Activated naive CD4-positive, alpha-beta T cell treated with anti-CD3 and anti-CD28 coated beads for 36 hours (primary cell): ENCODE results near the gene LHFPL4. TPM values are rescaled to one million over a fixed set of nuclear protein-coding genes. Genes with fewer than 3 reads are reported as not detected.
"Not testable (repeated sequence)": the region's sequence is repeated elsewhere in the genome, so short reads cannot be mapped to it uniquely, and the experiment has no call there.

Experiments
- CTCF ChIA-PET: fragments of 350-600 bp; sonication (Branson Sonifier 250); formaldehyde crosslinking; loops from one replicate; lab custom pipeline; 2021; ENCODE audit warnings: antibody characterized with exemption; lab: Charles Lee
- DNase-seq: peaks from one replicate; pipeline ENCODE4 v3.0.0-alpha.2; 2020
- H3K27ac Mint-ChIP-seq: one replicate; pipeline ENCODE4 v1.8.0; 2021; ENCODE audit warnings: mild to moderate bottlenecking, mixed read lengths
- H3K27me3 Mint-ChIP-seq: one replicate; pipeline ENCODE4 v1.8.0; 2021; ENCODE audit warnings: low read depth, mixed read lengths
- H3K36me3 Mint-ChIP-seq: one replicate; pipeline ENCODE4 v1.8.0; 2021; ENCODE audit warnings: low read depth, mixed read lengths
- H3K4me1 Mint-ChIP-seq: one replicate; pipeline ENCODE4 v1.8.0; 2021; ENCODE audit warnings: low read depth, mixed read lengths
- H3K4me3 Mint-ChIP-seq: one replicate; pipeline ENCODE4 v1.8.0; 2021; ENCODE audit warnings: mild to moderate bottlenecking, moderate library complexity, mixed read lengths
- H3K9me3 Mint-ChIP-seq: one replicate; pipeline ENCODE4 v1.8.0; 2021; ENCODE audit warnings: mixed read lengths
- intact Hi-C: fragments of 100-400 bp; cut with micrococcal nuclease; formaldehyde crosslinking; loops from one replicate; pipeline ENCODE4 v1.15.1; 2023
- total RNA-seq, 2 experiments: library from RNA; stranded (reverse); gene quantifications; one replicate each; pipeline ENCODE4 v1.2.3, GENCODE V29; 2021

LHFPL4 gene
- total RNA-seq, 2 experiments from 2014 or later, result not detected

DNA sequence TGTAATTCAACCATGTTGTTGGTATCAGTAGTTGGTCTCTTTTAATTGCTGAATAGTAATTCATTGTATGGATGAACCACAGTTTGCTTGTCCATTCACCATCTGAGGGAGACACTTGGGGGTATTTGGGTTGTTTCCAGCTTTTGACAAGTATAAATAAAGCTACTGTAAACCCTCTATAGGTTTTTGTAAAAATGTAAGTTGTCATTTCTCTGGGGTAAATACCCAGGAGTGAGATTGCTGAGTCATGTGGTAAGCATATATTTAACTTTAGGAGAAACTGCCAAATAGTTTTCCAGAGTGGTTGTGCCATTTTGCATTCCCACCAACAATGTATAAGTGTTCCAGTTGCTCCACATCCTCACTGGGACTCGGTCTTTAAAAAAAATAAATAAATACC, 15.4 kb upstream of the LHFPL4 start:
- Mint-ChIP-seq H3K4me3 (no peak overlapping the region), H3K27ac (no peak overlapping the region), H3K4me1 (no peaks in the 10 kb centered on the region), H3K27me3 (peaks cover 15% of the 10 kb centered on the region), H3K36me3 (no peaks in the 10 kb centered on the region), H3K9me3 (peaks cover 12% of the 10 kb centered on the region)
- intact Hi-C loops, result no loop called here
- no peak for DNase-seq
- CTCF ChIA-PET, result no interaction called here

DNA sequence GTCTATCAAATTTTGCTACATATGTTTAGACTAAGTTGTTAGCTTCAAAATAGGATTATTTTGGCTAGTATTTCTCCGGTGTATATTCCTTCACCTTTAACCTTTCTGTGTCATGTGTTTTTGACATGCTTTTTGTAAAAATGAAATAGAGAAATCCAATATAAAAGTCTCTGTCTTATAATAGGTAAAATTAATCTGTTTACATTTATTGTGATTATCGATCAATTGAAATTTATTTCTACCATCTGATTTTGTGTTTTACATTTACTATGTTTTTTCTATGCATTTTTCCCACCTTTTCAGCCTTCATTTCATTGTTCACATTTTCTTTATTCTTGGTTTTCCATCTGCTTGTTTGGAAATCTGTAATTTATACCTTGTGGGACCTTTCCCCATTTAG, 11.7 kb upstream of the LHFPL4 start:
- H3K36me3 Mint-ChIP-seq, result no peaks in the 10 kb centered on the region
- no peak overlapping the region for H3K4me3 Mint-ChIP-seq
- H3K9me3 Mint-ChIP-seq, result peaks cover 16% of the 10 kb centered on the region
- H3K4me1 Mint-ChIP-seq, result no peaks in the 10 kb centered on the region
- DNase-seq, result no peak
- H3K27ac Mint-ChIP-seq, result no peak overlapping the region
- CTCF ChIA-PET, result no interaction called here
- intact Hi-C loops, result no loop called here
- H3K27me3 Mint-ChIP-seq, result peaks cover 8% of the 10 kb centered on the region

DNA sequence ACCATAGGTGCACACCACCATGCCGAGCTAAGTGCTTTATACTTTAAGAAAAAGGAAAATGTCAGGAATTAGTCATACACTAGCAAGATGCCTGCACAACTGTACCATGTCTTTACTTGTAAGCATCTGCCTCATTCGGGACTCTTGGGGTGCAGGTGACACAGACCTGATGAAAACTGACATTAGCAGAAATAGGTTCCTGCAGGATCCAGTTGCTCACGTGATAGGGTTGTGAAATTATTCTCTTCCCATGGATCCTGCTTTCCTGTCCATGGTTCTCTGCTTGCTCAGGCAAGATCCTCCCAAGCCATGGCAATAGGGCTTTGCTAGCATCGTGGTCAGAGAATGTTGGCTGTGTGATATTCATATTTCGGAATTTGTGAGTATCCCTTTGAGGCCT, 10.2 kb upstream of the LHFPL4 start:
- Mint-ChIP-seq H3K36me3 (no peaks in the 10 kb centered on the region), H3K9me3 (peaks cover 15% of the 10 kb centered on the region), H3K4me1 (no peaks in the 10 kb centered on the region), H3K27ac (no peak overlapping the region), H3K4me3 (no peak overlapping the region), H3K27me3 (peaks cover 8% of the 10 kb centered on the region)
- CTCF ChIA-PET, result no interaction called here
- DNase-seq, result no peak
- intact Hi-C loops, result no loop called here

DNA sequence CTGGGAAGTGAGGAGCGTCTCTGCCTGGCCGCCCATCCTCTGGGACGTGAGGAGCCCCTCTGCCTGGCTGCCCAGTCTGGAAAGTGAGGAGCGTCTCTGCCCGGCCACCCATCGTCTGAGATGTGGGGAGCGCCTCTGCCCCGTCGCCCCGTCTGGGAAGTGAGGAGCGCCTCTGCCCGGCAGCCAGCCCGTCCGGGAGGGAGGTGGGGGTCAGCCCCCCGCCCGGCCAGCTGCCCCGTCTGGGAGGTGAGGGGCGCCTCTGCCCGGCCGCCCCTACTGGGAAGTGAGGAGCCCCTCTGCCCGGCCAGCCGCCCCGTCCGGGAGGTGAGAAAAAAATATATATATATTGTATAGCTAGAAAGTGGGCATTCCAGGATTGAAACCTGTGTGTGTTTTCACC, 6.4 kb upstream of the LHFPL4 start:
- DNase-seq, H3K4me1 Mint-ChIP-seq, CTCF ChIA-PET, intact Hi-C loops, H3K4me3 Mint-ChIP-seq, H3K36me3 Mint-ChIP-seq, H3K27ac Mint-ChIP-seq, H3K9me3 Mint-ChIP-seq: not testable (repeated sequence)
- H3K27me3 Mint-ChIP-seq, result peaks cover 13% of the 10 kb centered on the region

DNA sequence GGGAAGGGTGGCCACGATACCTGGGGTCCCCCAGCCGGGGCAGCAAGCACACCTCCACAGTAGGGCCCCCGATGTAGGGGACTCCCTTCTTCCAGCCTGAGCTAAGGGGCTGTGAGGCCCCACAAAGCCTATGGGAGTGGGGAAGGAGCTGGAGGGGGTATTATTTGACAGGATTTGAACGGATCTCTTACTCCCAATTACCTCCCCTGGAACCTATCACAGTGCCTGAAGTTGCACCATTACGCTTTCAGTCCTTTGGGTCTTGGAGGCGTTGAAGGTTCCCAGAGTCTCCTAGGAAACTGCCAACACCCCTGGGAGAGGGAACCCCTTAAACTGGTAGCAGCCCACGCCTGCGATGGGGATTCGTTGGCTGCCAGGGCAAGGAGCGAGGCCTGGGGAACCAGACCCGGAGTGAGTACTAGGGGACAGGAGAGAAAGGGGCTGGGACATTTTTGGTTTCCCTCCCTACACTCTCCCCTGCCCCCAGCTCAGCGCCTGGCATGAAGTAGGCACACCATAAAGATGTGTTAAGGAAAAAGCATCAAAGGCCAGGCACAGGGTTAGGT, 409 bp upstream of the LHFPL4 start:
- H3K9me3 Mint-ChIP-seq, result peaks cover 2% of the 10 kb centered on the region
- no peak overlapping the region for H3K4me3 Mint-ChIP-seq
- intact Hi-C loops, result no loop called here
- no peaks in the 10 kb centered on the region for H3K36me3 Mint-ChIP-seq
- H3K4me1 Mint-ChIP-seq, result peaks cover 11% of the 10 kb centered on the region
- CTCF ChIA-PET, result no interaction called here
- no peak overlapping the region for H3K27ac Mint-ChIP-seq
- DNase-seq, result no peak
- H3K27me3 Mint-ChIP-seq, result peaks cover 45% of the 10 kb centered on the region

DNA sequence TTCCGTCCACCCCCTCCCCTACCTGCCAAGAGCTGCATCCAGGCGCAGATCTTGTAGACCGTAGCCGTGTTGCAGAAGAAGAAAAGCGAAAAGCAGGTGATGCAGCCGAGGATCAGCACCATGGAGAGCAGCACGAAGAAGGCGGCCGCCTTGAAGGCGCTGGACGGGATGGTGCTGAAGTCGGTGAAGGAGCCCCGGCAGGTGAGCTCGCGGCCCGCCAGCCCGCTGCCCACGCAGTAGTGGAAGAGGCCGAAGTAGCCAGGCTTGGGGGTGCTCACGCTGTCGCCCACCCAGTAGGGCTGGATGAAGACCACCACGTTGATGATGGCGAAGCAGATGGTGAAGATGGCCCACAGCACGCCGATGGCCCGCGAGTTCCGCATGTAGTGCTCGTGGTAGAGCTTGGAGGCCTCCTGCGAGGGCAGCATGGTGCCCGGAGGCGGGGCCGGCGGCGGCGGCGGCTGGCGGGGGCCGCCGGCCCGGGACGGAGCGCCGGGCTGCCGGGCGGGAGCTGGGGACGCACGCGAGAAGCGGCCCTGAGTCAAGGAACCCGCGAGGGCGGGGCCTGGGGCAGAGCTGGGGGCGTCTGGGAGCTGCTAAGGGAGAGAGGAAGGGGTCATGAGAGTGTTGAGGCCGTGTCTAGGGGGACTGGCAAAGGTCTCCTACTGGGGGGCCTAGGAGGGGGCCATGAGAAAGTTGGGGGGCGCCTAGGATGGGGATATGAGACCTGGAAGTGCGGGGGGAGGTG, 1.2 kb downstream of the LHFPL4 start:
- peaks cover 2% of the 10 kb centered on the region for H3K9me3 Mint-ChIP-seq

DNA sequence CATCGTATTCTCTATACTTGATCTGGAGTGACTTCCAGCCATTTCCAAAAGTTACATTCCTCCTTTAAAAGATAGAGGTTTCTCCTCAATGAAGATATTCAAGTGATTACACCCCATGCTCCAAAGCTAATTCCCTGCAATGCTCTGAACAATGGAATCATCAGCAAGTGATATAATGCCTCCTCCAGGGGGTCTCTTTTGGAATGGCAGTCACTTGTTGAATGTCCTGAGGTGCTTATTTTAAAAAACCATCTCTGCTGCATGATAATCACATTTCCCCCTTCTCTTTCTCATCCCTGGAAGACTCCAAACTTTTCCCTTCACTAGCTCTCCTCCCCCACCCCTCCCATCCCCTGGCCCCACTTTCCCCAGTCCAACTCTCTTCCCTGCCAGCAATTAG, 2.6 kb downstream of the LHFPL4 start:
- H3K27ac Mint-ChIP-seq, result no peak overlapping the region
- no peak for DNase-seq
- no peak overlapping the region for H3K4me3 Mint-ChIP-seq
- H3K36me3 Mint-ChIP-seq, result no peaks in the 10 kb centered on the region
- H3K4me1 Mint-ChIP-seq, result peaks cover 11% of the 10 kb centered on the region
- peaks cover 54% of the 10 kb centered on the region for H3K27me3 Mint-ChIP-seq
- peaks cover 2% of the 10 kb centered on the region for H3K9me3 Mint-ChIP-seq
- intact Hi-C loops, result no loop called here
- CTCF ChIA-PET, result no interaction called here

More for the DNA sequence above, 1.2 kb downstream of the LHFPL4 start:
- intact Hi-C loops, result loop anchor here (1.0 kb wide), 1 partner anchor 199 kb away; no protein-coding TSS in a partner anchor
- Mint-ChIP-seq H3K27ac (no peak overlapping the region), H3K4me3 (no peak overlapping the region), H3K36me3 (no peaks in the 10 kb centered on the region), H3K4me1 (peaks cover 11% of the 10 kb centered on the region), H3K27me3 (peaks cover 49% of the 10 kb centered on the region)
- CTCF ChIA-PET, result interaction anchor here (0.6 kb wide), 1 partner anchor 59 kb away, joined by 3 read pairs; no protein-coding TSS in a partner anchor
- peak; percentile 72 for DNase-seq

DNA sequence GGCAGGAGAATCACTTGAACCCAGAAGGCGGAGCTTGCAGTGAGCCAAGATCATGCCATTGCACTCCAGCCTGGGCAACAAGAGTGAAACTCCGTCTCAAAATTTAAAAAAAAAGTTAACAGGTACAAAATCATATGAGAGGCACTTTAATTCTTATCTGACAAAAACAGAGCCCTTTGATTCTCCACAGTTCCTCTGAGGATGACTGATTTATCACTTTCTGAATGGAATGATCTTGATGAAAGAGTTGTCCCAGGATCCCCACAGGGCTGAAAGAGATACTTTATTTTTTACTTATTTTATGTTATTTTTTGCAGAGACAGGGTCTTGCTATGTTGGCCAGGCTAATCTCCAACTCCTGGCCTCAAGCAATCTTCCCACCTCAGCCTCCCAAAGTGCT, 4.0 kb downstream of the LHFPL4 start:
- no peak for DNase-seq
- intact Hi-C loops, result no loop called here
- Mint-ChIP-seq H3K27ac (no peak overlapping the region), H3K9me3 (peaks cover 2% of the 10 kb centered on the region), H3K27me3 (peaks cover 49% of the 10 kb centered on the region), H3K36me3 (no peaks in the 10 kb centered on the region), H3K4me1 (peaks cover 11% of the 10 kb centered on the region), H3K4me3 (no peak overlapping the region)
- CTCF ChIA-PET, result no interaction called here

DNA sequence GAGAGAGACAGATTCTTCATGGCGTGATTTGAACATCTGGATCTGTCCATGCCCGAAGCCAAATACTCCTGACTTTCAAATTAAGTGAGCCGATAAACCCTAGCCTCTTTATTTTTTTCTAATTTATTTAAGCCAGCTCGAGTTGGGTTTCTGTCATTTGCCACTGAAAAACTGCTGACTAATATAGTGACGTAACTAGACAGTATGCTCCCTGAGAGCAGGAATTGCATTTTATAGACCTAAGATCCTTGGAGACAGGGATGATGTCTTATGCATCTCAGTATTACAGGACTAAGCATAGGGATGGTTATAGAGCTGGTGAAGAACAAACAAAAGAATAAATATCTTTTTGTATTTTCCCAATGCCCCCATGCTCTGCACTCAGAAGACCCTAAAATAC, 4.6 kb downstream of the LHFPL4 start:
- no peaks in the 10 kb centered on the region for H3K36me3 Mint-ChIP-seq
- peaks cover 11% of the 10 kb centered on the region for H3K4me1 Mint-ChIP-seq
- no peak for DNase-seq
- H3K27me3 Mint-ChIP-seq, result peaks cover 47% of the 10 kb centered on the region
- no peak overlapping the region for H3K4me3 Mint-ChIP-seq
- intact Hi-C loops, result no loop called here
- no peak overlapping the region for H3K27ac Mint-ChIP-seq
- H3K9me3 Mint-ChIP-seq, result peaks cover 2% of the 10 kb centered on the region
- CTCF ChIA-PET, result no interaction called here

DNA sequence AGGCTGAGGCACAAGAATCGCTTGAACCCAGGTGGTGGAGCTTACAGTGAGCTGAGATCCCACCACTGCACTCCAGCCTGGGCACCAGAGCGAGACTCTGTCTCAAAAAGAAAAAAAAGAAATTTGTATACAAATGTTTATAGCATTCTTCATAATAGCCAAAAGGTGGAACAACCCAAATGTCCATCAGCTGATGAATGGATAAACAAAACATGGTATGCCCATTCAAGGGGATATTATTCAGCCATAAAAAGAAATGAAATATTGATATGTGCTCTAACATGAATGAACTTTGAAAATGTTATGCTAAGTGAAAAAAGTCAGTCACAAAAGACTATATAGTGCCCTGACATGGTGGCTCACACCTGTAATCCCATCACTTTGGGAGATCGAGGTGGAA, 11.4 kb downstream of the LHFPL4 start:
- intact Hi-C loops, result no loop called here
- DNase-seq, result no peak
- Mint-ChIP-seq H3K4me1 (no peaks in the 10 kb centered on the region), H3K9me3 (no peaks in the 10 kb centered on the region), H3K27ac (no peak overlapping the region), H3K4me3 (no peak overlapping the region), H3K36me3 (peaks cover 1% of the 10 kb centered on the region), H3K27me3 (peaks cover 14% of the 10 kb centered on the region)
- CTCF ChIA-PET, result interaction anchor here (0.7 kb wide), 1 partner anchor 448 kb away, joined by 3 read pairs; no protein-coding TSS in a partner anchor

DNA sequence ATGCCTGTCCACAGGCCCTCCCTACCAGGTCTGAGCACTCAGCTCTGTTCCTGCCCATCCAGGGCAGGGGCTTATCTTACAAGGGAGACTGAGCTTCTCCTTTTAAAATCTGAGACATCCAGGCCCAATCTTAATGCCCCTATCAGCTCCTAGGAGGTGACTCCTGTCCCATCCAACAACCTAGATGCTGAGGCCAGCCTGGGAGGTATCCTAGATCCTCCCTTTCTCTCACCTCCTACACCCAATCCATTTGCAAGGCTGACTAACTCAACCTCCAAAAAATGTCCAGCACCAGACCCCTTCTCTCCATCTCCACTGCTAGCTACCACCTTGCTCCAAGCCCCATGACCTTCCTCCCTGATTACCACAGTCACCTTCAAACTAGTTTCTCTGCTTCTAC, 17.4 kb downstream of the LHFPL4 start:
- no peaks in the 10 kb centered on the region for H3K4me1 Mint-ChIP-seq
- no peaks in the 10 kb centered on the region for H3K36me3 Mint-ChIP-seq
- H3K27ac Mint-ChIP-seq, result no peak overlapping the region
- no peaks in the 10 kb centered on the region for H3K9me3 Mint-ChIP-seq
- intact Hi-C loops, result no loop called here
- CTCF ChIA-PET, result interaction anchor here (1.0 kb wide), 1 partner anchor 33 kb away, joined by 3 read pairs; no protein-coding TSS in a partner anchor
- DNase-seq, result no peak
- H3K27me3 Mint-ChIP-seq, result peaks cover 4% of the 10 kb centered on the region
- no peak overlapping the region for H3K4me3 Mint-ChIP-seq

DNA sequence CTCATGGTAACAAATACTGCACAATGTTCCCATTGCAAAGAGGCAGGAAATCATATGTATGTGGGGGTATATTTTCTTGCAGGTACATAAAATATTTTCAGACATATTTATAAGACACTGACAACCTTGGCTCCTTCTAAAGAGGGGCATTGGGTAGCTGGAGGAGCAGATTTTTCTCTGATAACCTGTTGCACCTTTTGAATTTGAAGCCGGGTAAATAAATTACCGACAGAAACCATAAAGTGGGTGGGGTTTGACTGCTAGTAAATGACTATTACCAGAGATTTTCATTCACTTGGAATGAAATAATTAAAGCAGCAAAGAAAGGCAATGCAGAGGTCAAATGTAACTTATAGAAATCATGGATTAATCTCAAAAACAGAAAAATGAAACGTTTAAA, 19.2 kb downstream of the LHFPL4 start:
- intact Hi-C loops, result no loop called here
- no peaks in the 10 kb centered on the region for H3K4me1 Mint-ChIP-seq
- peaks cover 4% of the 10 kb centered on the region for H3K27me3 Mint-ChIP-seq
- no peak overlapping the region for H3K27ac Mint-ChIP-seq
- DNase-seq, result no peak
- no peak overlapping the region for H3K4me3 Mint-ChIP-seq
- H3K36me3 Mint-ChIP-seq, result no peaks in the 10 kb centered on the region
- no peaks in the 10 kb centered on the region for H3K9me3 Mint-ChIP-seq
- CTCF ChIA-PET, result interaction anchor here (0.6 kb wide), 1 partner anchor 38 kb away, joined by 3 read pairs; no protein-coding TSS in a partner anchor

DNA sequence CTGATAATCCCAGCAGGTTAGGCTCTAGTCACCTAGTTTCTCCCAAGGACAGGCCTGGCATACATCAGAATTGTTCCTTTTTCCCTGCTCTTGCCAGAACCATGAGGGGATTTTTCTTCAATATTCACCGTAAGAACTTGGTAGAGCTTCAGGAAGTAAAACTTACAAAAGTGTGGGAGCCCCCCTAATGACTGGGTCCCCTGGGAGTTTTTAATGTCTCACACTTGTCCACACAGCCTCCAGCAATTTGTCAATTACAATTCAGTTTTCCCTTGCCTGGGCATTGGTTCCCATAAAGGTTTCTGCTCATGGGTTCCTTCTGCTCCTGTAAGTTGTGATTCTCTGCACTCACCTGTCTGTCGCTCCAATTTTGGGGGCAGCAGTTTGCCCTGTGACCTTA, 28.5 kb downstream of the LHFPL4 start:
- intact Hi-C loops, result no loop called here
- no peak overlapping the region for H3K27ac Mint-ChIP-seq
- no peak for DNase-seq
- H3K27me3 Mint-ChIP-seq, result peaks cover 20% of the 10 kb centered on the region
- H3K36me3 Mint-ChIP-seq, result no peaks in the 10 kb centered on the region
- CTCF ChIA-PET, result no interaction called here
- H3K4me3 Mint-ChIP-seq, result no peak overlapping the region
- H3K9me3 Mint-ChIP-seq, result no peaks in the 10 kb centered on the region
- H3K4me1 Mint-ChIP-seq, result no peaks in the 10 kb centered on the region
